HG02610 (cell line): ENCODE results near the gene LPIN1.

Source experiments
- ATAC-seq: cut with Tn5 transposase; IDR thresholded peaks from one replicate; pipeline ENCODE4 v1.9.1; 2021; ENCODE audit warnings: mild to moderate bottlenecking, moderate library complexity; ENCODE audit not compliant: unreplicated experiment

The LPIN1 gene

DNA sequence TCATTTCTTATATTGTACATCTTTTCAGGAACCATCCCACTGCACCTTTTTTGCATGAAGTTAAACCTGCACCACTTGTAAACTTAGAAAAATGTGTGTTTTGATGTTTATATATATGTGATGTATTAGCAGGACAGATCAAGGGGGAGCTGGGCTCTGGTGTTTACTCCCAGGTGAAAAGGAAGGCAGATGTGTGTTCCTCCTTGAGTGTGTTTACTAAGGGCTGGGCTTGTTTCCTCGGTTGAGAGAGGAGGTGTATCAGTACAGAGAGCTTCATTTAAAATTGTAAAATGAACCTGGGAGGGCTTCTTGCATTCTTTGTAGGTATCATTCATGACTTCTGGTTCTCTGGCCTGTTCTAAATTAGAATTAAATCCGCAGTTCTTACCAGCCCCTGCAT lies 14.8 kb downstream of the LPIN1 start:
- no peak for ATAC-seq

DNA sequence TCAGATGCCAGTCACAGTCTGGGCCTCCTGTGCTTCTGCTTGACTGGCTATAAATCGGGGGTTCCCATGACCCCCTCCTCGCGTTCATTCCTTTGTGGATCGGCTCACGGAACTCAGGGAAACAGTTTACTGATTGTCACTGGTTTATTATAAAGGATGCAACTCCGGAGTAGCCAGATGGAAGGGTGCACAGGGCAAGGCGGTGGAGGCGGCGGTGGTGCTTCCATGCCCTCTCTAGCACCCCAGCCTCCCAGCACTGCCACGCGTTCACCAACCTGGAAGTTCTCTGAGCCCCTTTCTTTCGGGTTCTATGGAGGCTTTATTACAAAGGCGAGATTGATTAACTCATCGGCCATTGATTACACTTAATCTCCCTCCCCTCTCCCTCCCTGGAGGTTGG lies 15.6 kb downstream of the LPIN1 start:
- ATAC-seq: no peak

DNA sequence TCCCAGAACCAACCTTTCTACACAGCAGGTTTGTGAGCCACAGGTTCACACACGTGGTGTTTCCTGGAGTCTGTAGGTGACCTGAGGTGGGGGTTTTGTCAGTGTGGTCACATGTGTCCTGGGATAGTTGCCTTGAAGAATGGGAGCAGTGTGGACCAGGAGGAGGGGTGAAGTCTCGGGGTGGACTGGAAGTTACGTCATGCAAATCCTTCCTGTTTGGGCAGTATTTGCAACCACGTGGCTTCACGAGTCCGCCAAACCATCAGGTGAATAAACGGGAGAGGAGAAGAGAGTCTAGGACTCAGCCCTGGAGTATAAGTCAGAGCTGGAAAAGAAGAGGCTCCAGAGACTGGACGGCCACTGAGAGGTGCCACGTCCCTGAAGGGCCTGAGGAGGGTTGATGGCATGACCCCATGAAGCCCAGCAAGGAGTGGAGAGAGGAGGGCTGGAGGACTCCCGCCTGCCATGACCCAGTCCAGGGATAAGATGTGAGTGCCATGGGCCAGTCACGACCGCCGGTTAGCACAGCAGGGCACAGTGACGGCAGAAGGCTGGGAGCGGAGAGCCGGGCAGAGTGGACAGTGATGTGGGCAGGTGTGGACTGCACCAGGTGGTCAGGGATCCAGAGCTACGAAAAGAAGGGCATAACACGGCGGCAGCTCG lies 16.5 kb downstream of the LPIN1 start:
- no peak for ATAC-seq

DNA sequence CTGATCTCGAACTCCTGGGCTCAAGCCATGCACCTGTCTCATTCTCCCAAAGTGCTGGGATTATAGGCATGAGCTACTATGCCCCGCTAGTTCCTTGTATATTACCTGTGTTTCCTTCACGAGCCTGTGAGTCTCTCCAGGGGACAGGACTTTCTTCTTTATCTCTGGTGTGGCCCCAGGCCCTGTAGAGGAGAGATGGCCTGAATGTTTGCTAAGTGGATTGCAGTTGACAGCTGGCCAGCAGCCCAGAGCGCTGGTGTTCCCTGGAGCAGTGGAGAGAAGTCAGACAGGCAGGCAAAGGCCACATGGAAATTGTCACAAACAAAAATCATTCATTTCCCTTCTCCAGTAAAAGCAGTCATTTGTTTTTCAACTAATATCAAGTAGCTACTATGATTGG lies 17.9 kb downstream of the LPIN1 start:
- no peak for ATAC-seq

DNA sequence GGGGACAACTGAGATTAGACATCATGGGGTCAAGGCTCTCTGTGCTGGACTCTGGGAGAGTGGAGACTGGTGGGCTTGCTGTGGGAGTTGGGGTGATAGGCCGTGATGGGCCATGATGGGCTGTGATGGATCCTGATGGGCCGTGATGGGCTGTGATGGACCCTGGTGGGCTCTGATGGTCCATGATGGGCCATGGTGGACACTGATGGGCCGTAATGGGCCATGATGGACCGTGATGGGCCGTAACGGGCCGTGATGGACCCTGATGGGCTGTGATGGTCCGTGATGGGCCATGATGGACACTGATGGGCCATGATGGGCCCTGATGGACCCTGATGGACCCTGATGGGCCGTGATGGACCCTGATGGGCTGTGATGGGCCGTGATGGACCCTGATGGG lies 18.5 kb downstream of the LPIN1 start:
- ATAC-seq: no peak

DNA sequence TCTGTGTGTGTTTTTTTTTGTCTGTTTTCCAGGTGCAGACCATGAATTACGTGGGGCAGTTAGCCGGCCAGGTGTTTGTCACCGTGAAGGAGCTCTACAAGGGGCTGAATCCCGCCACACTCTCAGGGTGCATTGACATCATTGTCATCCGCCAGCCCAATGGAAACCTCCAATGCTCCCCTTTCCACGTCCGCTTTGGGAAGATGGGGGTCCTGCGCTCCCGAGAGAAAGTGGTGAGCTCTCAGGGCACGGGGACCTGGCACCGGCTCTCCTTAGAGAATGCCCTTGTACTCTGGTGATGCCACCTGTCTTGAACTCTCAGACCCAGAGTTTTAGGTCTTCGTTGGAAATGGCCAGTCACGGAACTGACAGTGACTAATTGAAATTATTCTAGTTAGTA lies 19.1 kb downstream of the LPIN1 start:
- ATAC-seq: no peak

DNA sequence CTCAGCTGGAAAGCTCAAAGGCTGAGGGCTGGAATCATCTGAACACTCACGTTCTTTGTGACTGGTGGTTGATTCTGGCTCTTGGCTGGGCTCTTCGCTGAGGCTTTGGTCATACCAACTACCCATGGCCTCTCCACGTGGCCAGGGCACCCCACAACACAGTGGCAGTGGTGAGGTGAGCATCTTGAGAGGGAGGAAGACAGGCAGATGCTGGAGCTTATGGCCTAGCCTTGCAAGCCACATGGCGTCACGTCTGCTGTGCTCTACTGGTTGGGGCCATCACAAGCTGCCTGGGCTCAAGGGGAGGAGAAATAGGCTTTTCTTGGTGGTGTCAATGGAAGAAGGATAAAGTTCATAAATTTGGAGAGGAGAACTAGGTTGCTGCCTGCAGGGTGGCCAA lies 19.6 kb downstream of the LPIN1 start:
- no peak for ATAC-seq

DNA sequence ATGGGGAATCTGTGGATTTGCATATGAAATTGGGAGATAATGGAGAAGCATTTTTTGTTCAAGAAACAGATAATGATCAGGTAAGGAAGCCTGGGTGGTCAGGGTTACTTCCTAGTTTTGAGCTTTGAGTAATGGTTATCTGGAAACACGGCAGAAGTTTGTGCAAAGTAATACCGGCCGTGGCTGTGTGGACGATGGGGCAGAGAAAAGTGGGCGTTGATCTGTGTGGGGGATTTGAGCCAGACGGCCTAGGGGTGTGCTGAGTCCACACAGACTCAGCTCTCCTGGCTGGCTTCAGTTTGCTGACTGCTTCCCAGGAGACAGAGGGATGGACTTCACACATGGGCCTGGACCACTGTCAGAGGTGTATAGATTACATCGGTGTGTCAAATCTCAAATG lies 21.3 kb downstream of the LPIN1 start:
- ATAC-seq: no peak

DNA sequence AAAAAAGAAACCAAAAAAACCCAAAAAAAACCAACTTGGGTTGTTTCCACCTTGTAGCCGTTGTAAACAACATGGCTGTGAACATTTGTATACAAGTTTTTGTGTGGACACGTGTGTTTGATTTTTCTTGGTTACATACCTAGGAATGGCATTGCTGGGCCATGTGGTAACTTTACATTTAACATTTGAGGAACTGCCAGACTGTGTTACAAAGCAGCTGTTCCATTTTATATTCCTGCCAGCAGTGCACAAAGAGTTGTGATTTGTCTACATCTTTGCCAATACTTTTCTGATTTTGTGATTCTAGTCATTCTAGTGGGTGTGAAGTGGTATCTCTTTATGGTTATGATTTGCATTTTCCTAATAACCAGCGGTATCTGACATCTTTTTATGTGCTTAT lies 22.5 kb downstream of the LPIN1 start:
- ATAC-seq: no peak

DNA sequence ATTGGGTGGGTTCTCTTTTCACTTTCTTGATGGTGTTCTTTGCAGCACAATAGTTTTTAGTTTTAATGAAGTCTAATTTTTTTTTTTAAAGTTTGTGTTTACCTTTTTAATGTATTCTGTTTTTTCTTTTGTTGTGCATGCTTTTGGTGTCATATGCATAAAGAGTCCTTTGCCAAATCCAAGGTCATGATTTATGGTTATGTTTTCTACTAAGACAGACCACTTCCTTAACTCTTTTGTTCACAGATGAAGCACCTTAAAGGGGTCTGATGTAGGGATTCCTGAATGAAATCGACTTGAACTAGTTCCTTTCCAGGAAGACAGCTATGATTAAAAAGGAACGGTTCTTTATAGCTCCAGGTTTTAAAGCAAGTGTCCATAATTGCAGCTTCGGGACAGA lies 23.1 kb downstream of the LPIN1 start:
- ATAC-seq: no peak

DNA sequence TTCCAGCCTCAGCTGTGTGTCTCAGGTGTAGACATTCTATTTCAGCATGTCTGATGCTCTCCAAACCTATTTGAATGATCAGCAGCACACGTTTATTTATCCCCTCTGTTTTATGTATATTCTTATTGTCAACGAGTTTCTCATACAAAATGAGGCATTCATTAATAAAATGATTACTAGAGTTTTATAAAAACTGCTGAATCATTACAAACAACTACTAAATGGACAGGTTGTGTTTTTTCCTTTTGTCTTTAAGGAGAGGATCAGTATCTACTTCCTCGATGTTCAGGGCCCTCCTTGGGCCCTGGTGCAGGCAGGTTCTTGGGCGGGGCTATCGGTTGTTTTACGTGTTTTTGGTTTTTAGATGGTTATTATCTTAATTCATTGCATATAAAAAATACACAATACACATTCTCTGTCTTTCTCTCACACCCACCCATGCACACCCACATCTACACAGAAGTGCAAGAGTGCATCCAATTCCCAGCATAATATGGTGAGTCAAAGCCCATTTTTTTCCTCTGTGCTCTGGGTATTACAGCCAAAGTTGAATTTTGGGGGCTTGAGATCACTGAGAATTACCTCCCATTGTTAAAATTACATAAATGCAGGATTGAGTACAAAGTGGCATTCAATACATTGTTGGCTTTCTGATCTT lies 24.2 kb downstream of the LPIN1 start:
- ATAC-seq: no peak

DNA sequence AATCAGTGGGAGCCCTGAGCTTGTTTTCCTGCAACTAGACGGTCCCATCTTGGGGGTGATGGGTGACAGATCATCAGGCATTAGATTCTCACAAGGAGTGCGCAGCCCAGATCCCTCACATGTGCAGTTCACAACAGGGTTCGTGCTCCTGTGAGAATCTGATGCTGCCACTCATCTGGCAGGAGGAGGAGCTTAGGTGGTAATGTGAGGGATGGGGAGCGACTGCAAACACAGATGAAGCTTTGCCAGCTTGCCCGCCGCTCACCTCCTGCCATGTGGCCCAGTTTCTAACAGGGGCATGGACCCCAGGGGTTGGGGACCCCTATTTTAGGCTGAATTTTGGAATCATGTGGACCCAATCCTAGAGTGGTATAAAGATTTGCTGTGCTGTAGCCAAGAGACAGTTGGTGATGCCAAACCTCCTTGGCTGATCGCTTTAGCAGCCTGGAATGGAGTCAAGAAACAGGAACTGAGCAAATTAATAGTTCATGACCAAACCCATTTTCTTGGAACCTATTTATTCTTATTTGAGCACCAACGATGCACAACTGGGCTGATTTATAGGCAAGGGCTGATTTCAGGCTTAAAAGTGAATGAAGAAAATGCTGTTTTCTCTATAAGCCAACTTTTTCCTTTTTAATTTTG lies 25.7 kb downstream of the LPIN1 start:
- no peak for ATAC-seq

DNA sequence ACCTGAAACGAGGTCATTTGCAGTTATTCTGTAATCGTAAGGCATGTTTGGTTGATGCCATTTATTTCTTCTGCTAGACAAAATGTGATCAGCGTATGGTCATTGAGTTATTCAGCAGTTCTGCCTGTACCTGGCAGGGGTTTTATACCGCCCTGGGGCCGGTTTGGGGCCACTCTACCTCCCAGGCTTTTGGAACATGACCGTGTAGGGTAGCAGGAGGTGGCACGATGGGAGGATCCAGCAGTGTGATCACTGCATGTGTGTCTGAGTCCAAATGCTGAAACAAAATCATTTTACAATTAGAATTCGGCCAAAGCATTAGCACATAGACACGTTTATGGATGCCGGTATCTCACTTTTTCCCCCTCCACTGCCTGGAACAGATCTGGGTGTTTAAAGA lies 26.7 kb downstream of the LPIN1 start:
- no peak for ATAC-seq

DNA sequence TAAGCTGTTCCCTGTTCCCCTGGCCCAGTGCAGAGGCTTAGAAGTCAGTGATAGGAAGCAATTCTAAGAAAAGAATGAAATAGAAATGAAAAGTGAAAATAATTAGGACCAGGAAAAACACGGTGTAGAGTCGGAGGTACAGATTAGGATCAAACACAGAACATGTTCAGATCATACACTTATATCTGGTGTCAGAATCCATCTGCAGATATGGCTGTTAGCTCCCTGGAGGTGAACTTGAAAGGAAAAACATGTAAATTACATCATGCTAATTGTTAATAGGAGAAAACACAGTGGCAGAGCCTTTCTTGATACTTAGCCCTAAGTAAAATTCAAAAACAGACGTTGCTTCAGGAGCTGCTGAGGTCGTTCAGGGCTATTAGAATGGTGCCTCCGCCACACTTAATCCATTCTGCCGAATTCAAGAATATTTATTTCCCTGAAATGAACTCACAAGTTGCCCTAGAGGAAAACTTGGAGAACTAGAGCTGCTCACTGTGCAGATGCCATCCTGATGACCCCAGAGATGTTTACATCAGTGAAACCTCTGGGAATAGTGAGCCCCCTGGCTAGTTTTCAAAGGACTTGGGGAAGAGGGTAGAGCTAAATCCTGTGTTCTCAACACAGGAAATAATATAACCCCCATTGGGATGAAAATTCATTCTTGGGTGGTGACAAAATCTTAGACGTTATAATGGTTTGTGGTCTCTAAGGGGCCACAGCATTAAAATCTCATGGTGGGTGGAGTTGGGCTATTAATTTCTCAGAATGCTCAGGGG lies 27.5 kb downstream of the LPIN1 start:
- ATAC-seq: no peak

DNA sequence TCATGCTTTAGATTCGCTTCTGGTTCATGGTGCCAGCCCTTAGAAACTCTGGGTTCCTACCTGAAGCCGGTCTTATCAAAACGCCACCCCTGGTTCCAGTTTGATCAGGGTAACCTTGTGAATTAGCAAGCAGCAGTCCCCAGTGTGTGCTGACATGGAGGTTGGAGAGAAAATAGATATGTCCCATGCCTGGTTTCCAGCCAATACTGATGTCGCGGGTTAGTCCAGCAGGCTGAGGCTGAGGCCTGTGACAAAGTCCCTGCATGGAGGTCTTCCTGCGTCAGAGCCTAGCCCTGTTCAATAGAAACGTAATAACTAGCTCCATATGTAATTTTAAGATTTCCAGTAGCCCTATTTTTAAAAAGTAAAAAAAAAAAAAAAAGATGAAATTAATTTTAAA lies 28.2 kb downstream of the LPIN1 start:
- no peak for ATAC-seq

DNA sequence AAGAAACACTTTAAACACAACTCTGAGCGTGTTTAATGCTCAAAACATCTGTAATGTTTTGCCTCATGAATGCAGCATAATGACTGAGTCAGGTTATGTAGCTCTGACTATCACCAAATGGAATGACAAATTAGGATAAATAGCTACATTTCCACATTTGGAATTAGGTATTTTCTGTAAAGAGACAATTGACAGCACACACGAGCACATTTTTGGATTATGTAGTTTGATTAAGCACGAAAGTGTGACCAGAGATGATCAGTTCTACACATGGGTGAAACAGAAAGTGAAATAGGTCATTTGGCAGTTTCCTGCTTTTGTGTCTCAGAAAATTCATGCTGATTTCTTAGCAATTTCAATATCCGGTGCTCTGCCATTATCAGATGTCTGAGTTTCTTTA lies 29.0 kb downstream of the LPIN1 start:
- ATAC-seq: peak; percentile 76

DNA sequence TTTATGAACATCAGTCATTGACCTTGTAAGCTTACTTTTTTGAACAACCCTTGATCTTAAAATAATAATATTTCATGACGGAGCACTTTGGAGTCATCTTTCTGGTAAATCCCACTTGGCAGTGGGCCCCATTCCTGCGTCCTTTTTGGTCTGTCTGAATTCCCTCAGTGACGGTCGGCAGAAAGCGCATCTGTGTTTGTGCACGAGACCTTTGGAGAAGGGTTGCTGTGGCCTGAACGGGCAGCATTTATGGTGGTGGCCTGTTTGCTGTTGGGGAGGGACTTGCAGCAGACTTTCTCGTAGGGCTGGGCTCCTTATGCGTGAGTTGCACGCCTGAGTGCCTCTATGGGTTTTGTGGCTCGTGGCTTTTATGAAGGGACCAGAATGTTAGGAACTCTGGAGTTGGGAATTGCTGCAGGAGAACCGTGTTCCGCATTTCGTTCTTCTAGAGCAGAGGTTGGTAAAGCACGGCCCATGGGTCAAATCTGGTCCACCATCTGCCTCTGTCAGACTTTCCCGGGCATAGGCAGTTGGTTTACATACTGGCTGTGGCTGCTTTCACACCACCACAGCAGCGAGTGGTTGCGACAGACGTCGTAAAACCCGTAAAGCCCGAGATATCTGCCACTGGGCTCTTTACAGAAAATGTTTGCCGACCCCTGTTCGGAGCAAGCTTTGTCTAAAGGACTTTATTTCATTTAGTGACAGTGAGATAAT lies 30.8 kb downstream of the LPIN1 start:
- no peak for ATAC-seq

DNA sequence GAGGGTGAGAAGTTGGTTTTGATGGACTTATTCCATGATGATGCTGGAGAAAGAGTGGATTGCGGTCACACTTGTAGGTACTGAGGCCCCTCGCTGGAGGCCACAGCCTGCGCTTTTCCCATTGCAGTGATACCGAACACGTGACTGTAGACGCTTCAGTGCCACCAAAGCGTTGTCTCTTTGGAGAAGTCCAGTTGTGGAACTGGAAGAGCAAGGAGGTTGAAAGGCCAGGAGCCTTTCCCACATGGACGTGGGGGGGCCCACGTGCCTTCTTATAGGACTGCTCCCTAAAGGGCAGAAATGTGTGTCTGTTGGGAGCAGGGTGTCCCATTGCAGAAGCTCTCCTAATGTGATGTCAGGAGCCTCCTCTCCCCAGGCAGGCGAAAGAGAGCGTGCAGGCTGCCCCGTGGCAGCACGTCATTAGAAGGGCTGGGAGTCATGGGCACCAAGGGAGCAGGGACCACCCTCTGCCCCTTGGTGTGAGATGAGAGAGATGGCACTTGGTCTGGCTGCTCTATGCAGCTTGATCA lies 31.5 kb downstream of the LPIN1 start:
- ATAC-seq: no peak

DNA sequence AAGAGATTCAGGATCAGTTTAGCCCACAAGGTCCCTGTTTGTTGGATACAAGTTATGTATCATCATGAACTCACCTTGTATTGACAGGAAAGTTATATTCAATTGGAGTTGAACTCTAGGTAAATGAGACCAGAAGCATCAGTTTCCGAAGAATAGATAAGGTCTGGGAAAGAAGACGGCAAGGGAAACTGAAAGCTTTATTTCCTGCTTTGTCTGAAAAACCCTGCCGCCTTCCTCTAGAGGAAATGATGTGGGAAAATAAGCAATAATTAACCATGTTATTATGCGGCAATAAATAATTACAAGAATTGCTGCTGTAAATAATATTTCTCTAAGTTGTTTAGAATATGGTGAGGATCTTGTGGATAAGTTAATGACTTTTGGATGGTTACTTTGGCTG lies 32.0 kb downstream of the LPIN1 start:
- no peak for ATAC-seq

DNA sequence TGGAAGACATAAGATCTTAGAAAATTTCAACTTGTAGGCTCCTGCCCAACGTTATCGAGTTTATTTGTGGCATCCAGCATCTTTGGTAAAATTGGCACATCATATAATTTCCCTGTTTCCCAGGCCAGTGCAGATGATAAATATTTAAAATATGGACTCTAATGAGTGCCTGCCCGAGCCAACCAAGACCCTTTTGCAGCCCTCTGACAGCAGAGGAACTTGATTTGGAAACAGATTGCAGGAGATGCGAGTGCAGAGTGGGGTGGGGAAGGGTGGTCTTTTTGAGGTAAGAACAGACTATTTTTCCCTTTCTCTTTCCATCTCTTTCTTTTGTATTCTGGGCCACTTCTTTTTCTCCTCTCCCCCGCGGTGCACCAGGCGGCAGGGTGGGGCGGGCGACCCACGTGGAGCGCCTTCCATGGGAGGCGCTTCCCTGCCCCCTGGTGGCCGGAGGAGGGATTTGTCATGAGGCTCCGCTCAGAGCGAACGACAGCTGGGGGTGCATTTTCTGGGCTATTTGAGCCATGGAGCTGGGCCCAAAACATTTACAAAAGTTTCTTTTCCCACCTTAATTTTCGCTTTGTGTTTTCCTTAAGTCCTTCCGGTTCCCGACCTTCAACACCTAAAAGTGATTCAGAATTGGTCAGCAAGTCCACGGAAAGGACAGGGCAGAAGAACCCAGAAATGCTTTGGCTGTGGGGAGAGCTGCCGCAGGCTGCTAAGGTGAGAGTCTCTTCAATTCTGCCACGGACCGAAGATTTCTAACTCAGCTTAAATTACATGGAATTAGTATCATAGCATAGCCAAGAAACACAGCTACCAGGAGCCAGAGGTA lies 32.7 kb downstream of the LPIN1 start:
- ATAC-seq: peak; percentile 88
